Stimulated activated CD4-positive, alpha-beta T cell treated with anti-CD3 and anti-CD28 coated beads, TNF-alpha, amount 100 ng/mL, for 48 hours (primary cell): ENCODE data around the gene IRF4.

Source experiments
- DNase-seq, 3 donors: peaks; one replicate each; pipeline ENCODE4 v3.0.0-alpha.2; 2020; ENCODE audit warnings: low read depth in 3 of 3

IRF4 gene

DNA sequence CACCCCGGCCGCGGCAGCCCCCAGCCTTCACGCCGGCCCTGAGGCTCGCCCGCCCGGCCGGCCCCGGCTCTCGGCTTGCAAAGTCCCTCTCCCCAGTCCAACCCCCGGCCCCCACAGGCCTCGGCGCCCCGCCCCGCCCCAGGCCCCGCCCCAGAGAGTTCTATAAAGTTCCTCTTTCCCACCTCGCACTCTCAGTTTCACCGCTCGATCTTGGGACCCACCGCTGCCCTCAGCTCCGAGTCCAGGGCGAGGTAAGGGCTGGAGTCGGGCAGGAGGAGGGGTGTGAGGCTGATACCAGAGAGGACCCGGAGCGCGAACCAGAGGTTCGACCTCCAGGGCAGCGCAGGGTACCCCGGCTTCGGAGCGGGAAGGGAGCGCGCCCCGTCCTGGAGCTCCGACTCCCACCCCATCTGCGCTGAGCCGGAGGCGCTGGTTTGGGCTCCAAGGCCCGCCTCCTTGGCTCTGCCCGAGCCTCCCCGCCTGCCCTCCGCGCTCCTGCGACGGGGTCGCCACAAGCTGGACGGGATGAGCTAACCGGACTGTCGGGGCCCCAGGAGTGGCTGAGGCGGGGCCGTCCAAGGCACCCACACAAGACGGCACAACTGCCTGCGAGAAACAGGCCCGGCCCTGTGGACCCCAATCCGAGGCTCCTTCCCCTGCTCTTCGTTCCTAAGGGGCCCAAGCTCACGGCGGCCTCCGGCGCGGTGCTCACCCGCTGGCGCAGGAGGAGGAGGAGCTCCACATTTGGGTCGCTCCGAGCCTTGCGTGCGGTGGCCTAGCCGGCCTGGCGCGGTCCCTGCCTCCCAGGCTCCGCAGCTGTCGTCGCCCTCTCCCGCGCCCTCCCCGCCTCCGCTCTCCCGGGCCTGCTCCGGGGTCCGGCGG, at the start of gene IRF4:
IRF4 (plus strand) TSS at position 194 of the 882 bp plus-strand sequence. CDS start 1,401 bp downstream, outside the sequence.
- peak in 1 of 3 donors; percentile 76 for DNase-seq

DNA sequence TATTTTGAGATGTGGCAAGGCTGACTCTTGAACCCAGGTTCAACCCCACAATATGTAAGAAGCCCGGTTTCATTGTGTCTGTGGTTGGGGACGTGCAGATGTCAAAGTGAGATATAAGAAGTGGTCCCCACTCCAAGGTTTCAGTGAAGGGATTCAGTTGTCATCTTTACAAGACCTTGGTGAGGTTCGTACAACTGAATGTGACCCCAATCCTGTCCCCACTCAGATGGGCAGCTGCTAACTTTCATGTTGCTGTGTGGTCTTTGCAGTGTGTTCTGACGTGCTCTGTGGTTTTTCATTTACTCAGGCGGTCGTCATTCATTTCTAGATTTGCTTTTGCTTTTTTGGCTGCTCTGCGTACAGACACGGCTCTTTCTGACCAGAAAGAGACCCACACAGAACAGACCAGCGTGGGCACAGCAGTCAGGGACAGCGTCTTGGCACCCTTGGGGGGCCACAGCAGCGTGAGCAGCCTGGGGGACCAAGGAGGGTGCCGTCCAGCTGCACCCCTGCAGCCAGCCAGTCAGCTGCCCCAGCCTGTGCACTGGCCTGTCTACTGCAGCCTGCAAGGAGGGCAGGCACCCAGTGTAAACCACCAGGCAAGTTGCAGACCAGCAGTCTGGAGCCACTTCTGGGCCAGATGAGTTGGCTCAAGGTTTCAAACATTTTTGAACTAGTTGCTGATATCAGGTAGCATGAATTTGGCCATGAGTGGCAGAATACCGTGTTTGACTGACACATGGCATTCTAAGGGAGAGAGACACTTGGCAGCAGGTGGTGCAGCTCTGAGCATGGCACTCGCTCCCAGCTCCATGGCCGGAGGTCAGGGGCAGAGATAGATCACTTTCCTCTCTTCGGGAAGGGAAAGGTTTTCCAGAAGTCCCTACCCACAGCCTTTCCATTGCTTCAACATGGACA, 49.4 kb upstream of the IRF4 start:
- no peak for DNase-seq

DNA sequence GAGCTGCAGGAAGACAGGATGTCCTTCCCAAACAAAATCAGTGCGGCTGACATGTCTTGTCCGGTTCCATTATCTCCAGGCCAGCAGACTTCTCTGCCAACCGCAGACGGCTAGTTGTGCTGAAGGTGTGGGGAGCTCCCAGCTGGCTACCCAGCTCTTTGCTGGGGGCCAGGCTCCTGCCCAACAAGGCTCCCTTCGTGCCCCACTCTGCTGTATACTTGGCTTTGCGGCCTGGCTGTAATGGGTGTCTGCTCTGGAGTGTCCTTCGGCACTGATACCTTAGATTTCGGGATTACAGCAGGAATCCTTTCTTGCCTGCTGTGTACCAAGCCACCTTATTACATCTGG, 48.7 kb upstream of the IRF4 start:
- no peak for DNase-seq

DNA sequence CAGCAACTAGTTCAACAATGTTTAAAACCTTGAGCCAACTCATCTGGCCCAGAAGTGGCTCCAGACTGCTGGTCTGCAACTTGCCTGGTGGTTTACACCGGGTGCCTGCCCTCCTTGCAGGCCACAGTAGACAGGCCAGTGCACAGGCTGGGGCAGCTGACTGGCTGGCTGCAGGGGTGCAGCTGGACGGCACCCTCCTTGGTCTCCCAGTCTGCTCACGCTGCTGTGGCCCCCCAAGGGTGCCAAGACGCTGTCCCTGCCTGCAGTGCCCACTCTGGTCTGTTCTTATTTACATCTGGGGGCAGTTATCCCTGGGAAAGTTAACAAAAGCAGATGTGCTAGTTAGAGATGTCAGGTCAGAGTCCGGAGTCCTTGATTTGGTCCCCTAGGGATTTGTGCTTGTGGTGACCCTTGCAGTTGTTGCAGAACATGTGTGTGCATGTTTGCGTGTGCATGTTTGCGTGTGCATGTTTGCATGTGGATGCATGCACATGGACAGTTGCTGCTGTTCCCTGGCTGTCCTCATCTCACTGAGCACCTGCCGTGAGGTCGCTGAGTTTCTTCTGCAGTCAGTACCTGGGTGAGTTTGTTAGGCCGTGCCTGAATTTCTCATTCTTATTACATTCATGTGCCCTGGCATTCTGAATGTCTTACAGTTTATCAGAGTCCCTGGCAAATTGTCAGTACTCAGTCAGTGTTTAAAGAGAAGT, 48.2 kb upstream of the IRF4 start:
- no peak for DNase-seq

DNA sequence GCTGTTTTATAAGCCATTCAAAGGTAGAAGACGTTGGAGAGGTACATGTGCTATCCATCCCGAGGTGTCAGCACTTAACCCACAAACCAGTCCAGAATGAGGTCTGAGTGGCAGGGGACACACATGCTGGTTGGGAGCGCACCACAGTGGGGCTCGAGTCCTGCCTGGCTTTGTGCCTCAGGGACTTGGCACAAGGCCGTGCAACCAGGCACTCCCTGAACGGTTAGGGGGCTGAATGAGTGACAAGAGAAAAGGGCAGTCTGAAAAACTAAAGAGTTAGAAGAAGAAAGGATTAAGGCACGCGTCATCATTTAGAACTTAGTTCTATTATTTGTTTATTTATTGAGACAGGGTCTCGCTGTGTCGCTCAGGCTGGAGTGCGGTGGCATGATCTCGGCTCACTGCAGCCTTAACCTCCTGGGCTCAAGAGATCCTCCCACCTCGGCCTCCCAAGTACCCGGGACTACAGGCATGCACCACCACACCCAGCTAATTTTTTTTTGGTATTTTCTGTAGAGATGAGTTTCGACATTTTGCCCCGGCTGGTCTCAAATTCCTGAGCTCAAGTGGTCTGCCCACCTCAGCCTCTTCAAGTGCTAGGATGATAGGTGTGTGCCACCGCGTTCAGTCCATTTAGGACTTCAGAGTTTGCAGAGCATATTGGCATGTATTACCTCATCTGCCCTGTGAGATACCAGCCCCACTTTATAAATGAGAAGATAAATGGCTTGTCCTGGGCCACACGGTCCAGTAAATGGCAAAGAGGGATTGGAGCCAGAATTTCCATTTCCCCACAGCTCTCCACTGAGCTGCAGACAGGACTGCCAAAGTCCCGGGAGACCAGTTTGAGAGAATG, 47.4 kb upstream of the IRF4 start:
- DNase-seq = no peak

DNA sequence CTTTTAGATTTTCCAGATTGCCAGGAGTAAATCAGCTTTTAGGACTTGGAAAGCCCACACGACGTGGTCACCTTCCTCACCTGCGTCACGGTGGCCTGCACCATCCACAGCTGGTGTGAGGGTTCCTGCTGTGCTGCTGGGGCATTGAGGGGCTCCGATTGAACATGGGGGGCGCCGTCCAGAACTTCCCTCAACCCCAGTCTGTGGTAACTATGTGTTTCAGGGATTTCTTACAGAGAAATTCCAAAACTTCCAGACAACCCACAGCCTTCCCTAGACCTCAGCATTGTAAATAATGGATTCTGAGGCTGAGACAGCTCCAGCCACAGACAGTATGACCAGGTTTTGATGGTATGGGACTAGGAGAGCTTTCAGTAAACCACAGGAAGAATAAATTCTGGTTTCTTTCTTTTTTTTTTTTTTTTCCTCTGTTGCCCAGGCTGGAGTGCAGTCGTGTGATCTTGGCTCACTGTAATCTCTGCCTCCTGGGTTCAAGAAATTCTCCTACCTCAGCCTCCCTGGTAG, 46.7 kb upstream of the IRF4 start:
- no peak for DNase-seq

DNA sequence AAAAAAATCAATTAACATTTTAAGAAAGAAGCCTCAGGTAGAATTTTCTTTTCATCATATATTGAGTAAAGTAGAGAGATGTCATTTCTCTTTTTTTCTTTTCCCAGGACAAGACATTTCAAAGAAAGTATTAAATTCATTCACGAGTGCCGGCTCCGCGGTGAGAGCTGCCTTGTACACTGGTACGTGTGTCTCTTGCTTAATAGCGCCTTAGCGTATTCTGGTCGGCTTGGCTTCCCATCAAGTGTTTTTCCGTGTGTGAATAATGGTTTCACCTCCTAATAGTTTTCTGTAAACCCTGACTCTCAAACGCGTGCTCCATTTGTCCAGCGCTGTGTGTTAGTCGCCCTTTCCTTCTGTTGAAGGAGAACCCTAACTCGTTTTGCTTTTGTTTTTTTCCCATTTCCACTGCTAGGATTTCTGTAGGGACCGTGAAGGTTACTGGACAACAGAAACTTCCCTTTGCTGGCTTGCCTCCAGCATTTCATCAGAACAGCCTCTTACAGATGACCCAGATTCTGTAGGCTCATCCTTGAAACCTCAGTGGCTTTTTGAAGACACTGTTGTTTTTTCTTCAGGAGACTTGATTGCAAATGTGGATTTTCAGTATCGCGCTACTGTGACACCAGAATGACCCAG, 45.7 kb upstream of the IRF4 start:
- DNase-seq = no peak

DNA sequence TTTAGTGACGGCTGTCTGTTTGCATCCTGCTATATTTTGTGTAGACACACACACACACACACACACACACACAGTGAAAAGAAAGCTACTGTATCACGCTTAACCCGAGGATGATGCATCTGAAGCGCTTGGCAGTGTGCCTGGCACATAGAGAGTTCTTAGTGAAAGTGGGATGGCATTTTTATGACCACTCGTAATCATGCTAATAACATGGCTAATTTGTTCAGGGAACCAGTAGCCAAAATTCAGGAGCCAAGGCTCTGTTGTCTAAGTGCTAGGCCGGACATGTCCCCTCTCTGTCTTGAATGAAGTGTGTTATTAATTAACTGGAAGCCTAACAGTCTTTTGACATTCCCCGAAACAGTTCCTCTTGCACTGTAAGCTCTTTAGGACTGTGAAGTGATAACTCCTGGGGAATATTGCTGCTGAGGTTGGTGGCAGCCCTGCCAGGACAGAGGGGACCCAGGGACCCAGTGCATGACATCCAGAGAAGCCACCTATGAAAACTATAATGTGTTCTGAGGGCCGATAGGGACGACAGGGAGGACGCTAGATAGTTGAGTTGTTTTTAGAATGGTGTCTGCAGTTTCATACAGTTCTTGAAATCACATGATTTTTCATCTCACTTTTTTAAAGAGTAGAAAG, 45.0 kb upstream of the IRF4 start:
- DNase-seq = no peak

DNA sequence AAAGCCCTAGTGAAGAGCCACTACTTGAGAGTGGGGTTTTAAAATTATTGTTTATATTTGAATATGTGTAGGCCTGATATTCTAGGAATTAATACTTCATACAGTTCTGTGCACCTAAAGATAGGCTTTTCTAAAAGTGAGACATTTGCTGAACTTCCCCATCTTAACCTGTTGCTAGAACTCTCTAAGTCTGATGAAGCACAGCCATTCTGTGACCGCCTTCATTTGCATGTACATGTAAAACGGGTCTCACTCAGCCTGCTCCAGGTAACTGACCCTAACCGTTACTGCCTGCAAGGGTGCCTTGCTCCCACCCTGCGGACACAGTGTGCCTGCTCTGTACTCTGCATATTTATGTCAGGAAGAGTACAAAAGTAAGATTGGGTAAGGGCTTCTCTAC, 44.3 kb upstream of the IRF4 start:
- no peak for DNase-seq

DNA sequence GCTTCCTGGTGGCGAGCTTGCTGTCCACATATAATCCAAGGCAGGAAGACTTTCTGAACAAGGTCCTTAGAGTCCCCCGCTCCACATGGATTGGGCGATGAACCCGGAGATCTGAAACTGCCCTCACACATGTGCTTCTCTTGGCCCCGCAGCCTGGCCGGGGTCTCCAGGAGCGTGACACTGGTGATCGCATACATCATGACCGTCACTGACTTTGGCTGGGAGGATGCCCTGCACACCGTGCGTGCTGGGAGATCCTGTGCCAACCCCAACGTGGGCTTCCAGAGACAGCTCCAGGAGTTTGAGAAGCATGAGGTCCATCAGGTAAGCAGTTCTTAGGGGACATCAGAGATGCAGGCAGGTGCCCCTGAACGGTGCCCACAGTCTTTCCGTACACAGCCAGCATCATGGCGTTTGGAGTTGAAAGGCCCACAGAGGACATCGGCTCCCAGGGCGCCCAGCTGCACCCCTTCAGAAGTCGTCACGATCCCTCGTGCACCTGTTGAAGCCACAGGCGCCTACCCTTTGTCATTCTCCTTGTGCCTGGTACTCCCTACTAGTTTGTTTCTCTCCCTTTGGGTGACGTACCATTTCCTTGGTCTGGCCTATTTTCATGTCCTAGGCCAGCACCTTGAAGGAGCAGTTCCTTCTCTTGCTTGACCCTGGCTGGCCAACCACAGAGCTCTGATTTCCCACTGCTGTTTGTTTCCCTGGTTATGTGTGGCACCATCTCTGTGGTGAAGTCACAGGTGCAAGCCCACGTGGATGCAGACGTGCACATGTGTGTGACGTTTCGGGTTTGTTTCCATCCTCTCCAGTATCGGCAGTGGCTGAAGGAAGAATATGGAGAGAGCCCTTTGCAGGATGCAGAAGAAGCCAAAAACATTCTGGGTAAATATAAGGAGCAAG, 43.3 kb upstream of the IRF4 start:
- DNase-seq = no peak

DNA sequence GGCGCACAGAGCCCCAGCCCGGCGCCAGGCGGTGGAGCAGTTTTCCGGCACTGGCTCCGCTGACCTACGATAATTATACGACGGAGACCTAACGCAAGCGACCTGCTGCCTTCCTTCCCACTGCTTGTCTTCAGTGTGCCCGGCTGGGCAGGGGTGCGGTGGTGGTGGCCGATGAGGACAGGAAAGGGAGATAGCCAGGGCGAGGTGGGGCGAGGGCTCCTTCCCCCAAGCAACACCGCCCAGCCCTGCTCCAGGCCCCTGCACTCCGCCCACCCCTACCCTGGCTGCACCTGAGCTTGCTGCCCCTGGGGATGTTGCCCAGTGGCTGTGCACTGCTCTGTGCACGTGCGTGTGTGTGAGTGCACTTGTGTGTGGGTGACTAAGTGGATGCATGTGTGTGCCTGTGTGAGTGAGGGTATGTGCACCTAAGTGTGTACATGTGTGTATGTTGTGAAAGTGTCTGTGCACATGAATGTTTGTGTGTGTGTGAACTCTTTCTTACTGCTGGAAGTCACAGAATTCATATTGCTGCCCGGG, 42.6 kb upstream of the IRF4 start:
- no peak for DNase-seq

DNA sequence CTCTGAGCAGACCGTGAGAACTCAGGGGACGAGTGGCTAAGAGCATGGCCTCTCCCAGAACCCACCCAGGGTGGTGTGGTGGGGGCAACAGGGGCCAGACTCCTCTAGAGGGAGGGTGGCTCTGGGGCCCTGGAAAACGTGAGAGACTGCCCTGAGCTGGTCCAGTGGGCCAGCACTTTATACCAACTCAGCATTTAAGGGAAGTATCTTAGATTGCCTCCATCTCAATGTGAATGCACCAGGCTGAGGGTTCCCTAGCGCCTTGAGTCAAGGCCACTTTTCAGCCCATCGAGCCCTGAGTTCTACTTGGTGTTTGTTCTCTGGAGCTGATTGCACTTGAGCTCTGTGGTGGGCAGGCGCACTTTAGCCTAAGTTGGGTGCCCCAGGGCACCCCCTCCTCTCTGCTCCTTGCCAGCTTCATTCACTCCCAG, 42.0 kb upstream of the IRF4 start:
- no peak for DNase-seq

DNA sequence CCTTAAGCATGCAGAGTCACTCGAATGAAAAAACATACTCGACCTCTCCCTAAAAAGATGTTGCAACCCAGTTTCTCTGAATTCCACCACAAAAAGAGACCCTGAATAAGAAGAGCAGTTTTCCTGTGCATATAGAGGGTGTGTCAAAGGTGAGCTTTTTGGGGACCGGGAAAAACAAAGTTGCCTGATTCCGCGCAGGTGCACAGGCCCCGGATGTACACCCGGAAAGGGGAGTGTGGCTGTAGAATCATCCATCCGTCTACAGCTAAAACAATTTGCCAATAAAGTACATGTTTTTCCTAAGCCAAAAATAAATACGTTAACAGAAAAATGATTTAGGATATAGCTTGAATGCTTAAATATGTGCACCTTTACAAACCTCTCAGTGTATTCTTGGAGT, 41.2 kb upstream of the IRF4 start:
- no peak for DNase-seq

DNA sequence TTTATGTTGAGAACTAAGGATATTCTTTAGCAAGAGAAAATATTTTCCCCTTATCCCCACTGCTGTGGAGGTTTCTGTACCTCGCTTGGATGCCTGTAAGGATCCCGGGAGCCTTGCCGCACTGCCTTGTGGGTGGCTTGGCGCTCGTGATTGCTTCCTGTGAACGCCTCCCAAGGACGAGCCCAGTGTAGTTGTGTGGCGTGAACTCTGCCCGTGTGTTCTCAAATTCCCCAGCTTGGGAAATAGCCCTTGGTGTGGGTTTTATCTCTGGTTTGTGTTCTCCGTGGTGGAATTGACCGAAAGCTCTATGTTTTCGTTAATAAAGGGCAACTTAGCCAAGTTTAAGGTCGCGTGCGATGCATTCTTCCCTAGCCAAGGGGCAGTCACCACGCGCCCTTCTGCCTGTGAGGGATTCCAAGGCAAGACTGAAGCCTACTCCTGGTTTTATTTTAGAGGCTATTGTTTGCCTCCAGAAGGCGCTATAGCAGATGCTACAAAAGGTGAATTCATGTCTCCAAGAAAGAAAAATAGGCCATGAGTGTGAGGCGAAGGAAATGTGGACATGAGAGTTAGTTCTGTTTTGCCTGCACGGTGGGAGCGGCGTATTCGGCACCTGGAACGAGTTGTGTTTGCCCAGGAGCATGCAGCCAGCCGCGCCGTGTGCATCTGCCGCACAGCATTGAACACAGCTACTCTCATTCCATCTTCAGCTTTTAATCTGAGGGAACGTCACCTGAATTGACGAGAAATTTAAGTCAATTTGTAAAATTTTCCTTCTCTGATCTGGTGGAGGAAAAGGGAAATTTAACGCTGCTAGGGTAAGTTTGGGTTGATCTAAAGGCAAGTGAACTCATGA, 40.3 kb upstream of the IRF4 start:
- no peak for DNase-seq

DNA sequence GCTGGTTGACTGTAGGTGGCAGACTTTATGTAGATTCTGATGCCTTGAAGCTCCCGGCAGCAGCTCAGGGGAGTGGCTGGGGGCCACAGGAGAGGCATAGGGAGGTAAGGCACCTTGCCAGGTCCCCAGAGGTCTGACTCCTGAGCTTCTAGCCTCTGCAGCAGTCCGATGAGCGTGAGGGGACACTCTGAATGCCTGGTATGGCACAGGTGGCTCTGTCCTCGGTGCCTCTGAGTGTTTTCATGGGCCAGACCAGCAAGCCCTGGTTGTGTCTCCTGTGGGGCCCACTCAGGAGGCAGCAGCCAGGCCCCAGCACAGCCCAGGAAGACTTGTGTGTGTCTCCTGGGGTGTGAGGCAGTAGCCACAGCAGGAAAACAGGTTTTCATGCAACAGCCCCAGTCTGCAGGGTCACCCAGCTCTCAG, 39.7 kb upstream of the IRF4 start:
- DNase-seq = no peak

DNA sequence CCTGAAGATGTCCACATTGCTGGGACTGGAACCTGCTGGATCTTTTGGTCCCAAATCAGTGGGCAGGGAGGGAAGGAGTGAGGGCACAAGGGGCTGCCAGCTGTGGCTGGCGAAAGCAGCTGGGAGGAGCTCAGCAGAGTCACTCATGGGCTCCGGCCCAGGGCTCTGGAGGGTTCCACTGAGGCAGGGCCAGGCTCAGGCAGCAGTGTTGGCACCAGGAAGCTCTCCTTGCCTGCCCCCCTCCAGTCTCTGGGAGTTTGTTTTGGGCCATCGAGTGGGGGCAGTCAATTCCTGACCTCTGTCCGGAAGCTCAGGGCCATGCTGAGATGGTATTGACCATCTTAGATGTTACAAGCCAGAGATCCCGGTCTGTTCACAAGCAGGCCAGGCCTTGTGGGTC, 39.1 kb upstream of the IRF4 start:
- DNase-seq = no peak

DNA sequence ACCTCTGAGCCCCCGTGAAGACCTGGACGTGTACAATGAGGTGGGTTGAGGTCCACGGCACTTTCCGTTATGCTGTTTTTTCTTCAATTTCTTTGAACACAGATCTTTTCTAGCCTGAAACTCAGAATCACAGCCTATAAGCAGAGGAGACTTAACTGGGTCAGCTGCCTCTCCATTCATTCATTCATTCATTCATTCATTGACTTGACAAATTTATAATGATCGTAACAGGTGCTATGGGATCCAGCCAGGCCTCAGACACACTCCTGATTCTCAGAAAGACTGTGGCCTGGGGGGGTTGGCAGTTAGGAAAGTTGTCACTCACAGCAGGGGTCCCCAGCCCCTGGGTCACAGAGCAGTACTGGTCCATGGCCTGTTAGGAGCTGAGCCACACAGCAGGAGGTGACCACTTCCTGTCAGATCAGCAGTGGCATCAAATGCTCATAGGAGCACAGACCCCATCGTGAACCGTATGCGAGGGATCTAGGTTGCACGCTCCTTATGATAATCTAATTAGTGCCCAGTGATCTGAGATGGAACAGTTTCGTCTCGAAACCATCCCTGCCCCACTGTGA, 38.6 kb upstream of the IRF4 start:
- DNase-seq = no peak
